Measurements from ENCODE around the gene OR7C1.
"Not testable (repeated sequence)": the region's sequence is repeated elsewhere in the genome, so short reads cannot be mapped to it uniquely, and the experiment has no call there.

Gene OR7C1

DNA sequence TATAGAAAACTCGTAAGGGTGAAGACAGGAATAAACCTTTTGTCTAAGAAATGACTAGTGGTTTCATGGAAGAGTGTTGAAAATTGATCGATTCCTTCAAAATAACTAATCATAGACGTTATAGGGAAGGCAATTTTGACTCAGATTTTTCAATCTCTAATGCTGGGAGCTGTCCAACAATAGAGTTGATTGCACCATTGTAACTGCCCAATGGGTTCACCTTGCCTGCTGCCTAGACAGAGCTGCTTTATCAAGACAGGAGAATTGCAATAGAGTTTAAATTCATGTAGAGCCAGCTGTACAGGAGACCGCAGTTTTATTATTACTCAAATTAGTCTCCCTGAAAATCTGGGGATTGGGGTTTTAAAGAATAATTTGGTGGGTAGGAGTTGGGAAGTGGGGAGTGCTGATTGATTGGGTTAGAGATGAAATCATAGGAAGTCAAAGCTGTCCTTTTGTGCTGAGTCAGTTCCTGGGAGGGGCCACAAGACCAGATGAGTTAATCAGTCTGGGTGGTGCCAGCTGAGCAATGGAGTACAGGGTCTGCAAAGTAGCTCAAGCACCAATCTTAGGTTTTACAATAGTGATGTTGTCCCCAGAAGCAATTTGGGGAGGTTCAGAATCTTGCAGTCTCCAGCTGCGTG lies 39.8 kb downstream of the OR7C1 start:
- in situ Hi-C loops (cut with MboI; ENCODE audit: low pct_unique_long_range_greater_than_20kb, low sequenced_read_pairs, unreplicated experiment): no loop called here
- no peak for DNase-seq (ENCODE audit: low spot score)
- no peak for TF ChIP-seq CTCF (IDR thresholded peaks at IDR 0.05; ENCODE audit: extremely low read depth, insufficient read depth, missing control alignments)

DNA sequence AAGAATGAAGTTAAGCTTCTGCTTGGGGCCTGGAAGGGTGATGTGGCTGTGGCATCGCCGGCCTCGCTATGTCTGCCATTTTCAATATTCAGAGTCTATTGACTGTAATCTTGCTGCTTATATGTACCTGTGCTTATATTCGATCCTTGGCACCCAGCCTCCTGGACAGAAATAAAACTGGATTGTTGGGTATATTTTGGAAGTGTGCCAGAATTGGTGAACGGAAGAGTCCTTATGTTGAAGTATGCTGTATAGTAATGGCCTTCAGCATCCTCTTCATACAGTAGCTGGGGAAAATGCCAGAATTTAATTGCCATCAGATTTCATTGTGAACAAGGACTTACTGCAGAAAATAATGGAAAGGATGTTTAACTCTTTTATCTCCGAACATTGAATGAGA lies 42.7 kb downstream of the OR7C1 start:
- DNase-seq (ENCODE audit: low spot score); in situ Hi-C loops (cut with MboI; ENCODE audit: low pct_unique_long_range_greater_than_20kb, low sequenced_read_pairs, unreplicated experiment): not testable (repeated sequence)

- peak; percentile 63 for DNase-seq (ENCODE audit: low spot score)
- peak; percentile 87 for TF ChIP-seq CTCF (IDR thresholded peaks at IDR 0.05; ENCODE audit: extremely low read depth, insufficient read depth, missing control alignments)
- in situ Hi-C loops (cut with MboI; ENCODE audit: low pct_unique_long_range_greater_than_20kb, low sequenced_read_pairs, unreplicated experiment): no loop called here
These were observed 48.5 kb downstream of the OR7C1 start for GRCh38 chr19:14786421-14786851.

GRCh38 chr19:14785102-14785793 lies 49.7 kb downstream of the OR7C1 start:
- peak; percentile 37 for DNase-seq (ENCODE audit: low spot score)
- in situ Hi-C loops (cut with MboI; ENCODE audit: low pct_unique_long_range_greater_than_20kb, low sequenced_read_pairs, unreplicated experiment): not testable (repeated sequence)
- TF ChIP-seq CTCF (IDR thresholded peaks at IDR 0.05; ENCODE audit: extremely low read depth, insufficient read depth, missing control alignments): peak; percentile 26

DNA sequence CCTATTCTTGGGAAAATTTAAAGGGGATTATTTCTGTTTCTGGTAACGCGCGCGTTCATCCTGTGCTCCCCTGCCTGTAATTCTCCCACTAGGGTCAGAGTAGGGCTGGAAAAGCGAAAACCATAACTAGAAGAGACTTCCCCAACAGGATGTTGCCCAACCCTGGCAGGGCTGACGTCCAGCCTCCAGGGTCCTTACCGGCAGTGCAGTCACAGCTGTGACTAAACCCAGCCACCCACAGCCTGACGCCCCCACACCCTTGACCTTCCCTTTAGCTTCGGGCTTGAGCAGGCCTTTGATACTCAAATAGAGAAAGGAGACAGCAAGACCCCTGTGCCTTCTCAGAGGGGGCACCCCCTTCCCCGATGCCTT lies 50.3 kb downstream of the OR7C1 start:
- in situ Hi-C loops (cut with MboI; ENCODE audit: low pct_unique_long_range_greater_than_20kb, low sequenced_read_pairs, unreplicated experiment): not testable (repeated sequence)
- peak; percentile 66 for DNase-seq (ENCODE audit: low spot score)

DNA sequence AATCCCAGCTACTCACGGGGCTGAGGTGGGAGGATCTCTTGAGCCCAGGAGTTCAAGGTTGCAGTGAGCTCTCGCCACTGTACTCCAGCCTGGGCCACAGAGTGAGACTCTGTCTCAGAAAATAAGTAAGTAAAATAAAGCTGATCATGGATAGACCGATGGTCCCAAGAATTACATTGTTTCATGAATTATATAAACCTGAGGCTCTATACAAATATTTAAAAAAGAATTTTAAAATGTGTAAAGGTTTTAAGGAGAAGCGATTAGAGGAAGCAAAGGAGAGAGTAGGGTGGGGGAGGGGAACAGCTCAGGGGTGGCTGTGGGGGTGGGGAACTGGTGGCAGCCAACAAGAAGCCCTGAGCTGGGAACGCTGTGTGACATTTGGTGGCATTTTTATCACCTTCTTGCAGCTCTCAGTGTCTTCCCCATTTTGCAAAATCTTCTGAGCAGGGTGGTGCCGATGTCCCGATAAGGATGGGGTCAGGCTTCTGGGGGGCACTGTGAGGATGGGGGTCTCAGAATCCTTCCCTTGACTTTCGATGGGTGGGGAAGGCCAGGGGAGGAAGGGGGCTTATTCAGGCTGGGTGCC lies 51.5 kb downstream of the OR7C1 start:
- DNase-seq (ENCODE audit: low spot score); in situ Hi-C loops (cut with MboI; ENCODE audit: low pct_unique_long_range_greater_than_20kb, low sequenced_read_pairs, unreplicated experiment): not testable (repeated sequence)

DNA sequence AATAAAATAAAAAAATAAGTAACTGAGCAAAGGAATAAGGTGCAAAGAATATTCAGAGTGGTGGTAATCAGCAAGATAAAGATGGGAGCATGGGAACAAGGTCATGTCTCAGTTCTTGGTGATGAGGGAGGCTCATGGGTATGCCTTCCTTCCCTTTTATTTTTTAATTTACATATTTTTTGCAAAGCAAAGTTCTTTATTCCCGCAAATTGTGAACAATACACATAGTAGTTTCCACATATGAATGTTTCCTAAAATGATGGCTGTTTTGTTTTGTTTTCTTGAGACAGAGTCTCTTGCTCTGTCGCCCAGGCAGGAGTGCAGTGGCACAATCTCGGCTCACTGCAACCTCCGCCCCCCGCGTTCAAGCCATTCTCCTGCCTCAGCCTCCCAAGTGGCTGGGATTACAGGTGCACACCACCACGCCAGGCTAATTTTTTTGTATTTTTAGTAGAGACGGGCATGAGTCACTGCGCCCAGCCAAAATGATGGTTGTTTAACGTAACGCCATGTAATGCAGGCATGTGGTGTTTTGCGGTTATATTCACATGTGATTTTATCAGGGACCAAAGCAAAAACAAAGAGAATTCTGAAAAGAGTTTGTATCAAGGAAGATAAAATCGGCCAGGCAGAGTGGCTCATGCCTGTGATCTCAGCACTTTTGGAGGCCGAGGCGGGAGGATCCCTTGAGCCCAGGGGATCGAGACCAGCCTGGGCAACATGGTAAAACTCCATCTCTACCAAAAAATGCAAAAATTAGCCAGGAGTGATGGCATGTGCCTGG lies 52.2 kb downstream of the OR7C1 start:
- in situ Hi-C loops (cut with MboI; ENCODE audit: low pct_unique_long_range_greater_than_20kb, low sequenced_read_pairs, unreplicated experiment): no loop called here
- no peak for DNase-seq (ENCODE audit: low spot score)
- TF ChIP-seq CTCF (IDR thresholded peaks at IDR 0.05; ENCODE audit: extremely low read depth, insufficient read depth, missing control alignments): no peak

DNA sequence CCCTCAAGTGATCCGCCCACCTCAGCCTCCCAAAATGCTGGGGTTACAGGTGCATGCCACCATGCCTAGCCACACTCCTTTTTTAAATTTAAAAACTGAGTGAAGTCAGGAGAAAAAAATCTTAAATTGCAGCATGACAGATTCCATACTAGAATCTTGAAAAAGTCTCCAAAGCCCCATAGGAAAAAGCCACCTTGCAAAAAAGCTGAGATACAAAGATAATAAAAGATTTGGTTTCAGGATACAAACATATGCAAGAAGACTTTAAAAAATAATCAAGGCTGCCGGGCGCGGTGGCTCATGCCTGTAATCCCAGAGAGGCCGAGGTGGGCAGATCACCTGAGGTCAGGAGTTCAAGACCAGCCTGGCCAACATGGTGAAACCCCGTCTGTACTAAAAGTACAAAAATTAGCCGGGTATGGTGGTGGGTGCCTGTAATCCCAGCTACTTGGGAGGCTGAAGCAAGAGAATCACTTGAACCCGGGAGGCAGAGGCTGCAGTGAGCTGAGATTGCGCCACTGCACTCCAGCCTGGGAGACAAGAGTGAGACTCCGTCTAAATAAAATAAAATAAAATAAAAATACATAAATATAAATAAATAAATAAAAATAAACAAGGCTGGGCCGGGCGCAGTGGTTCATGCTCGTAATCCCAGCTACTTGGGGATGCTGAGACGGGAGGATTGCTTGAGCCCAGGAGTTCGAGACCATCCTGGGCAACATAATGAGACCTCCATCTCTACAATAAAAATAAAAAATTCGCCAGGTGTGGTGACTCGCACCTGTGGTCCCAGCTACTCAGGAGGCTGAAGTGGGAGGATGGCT lies 53.1 kb downstream of the OR7C1 start:
- in situ Hi-C loops (cut with MboI; ENCODE audit: low pct_unique_long_range_greater_than_20kb, low sequenced_read_pairs, unreplicated experiment); DNase-seq (ENCODE audit: low spot score): not testable (repeated sequence)

GRCh38 chr19:14780622-14781225 lies 54.3 kb downstream of the OR7C1 start:
- in situ Hi-C loops (cut with MboI; ENCODE audit: low pct_unique_long_range_greater_than_20kb, low sequenced_read_pairs, unreplicated experiment); DNase-seq (ENCODE audit: low spot score): not testable (repeated sequence)

All from GM13977 (cell line).